Measurements from ENCODE around the gene ECHS1. TPM values are rescaled to one million over a fixed set of nuclear protein-coding genes. Genes with fewer than 3 reads are reported as not detected.
"Not testable (repeated sequence)": the region's sequence is repeated elsewhere in the genome, so short reads cannot be mapped to it uniquely, and the experiment has no call there.

ECHS1 gene
- total and polyA plus RNA-seq, 10 donors = 29.8 to 81.2 (median 45.8) TPM

DNA sequence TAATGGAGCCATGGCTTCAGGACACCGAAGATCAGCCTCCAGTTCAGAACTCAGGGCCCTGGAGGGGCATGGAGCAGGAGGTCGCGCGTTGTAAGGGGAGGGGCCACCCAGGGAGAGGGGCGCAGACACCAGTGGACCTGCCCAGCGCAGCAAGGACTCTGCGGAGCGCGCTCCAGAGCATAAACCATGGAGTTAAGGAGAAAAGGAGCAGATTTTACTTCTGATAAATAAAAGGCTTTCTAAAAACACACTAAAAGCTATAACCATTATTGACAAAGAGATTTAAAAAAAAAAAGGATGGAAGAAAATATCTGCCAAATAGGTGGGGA is 47.0 kb downstream of the ECHS1 start:
- Histone ChIP-seq H3K9me3 (peaks cover 0 to 3% (median 1%) of the 10 kb centered on the region in 8 donors), H3K4me1 (peaks cover 7 to 38% (median 31%) of the 10 kb centered on the region in 6 donors), H3K27ac (no peak overlapping the region), H3K27me3 (replicated peaks in 1 of 7) (peaks cover 3 to 76% (median 52%) of the 10 kb centered on the region in 7 donors), H3K4me3 (peak overlapping the region in 6 of 8 donors; percentile 30 to 67 (median 33)), H3K36me3 (no peaks in the 10 kb centered on the region)
- DNase-seq = no peak
- no peak for TF ChIP-seq POLR2AphosphoS5 (IDR thresholded peaks at IDR 0.05)
- TF ChIP-seq, protein P1, sequence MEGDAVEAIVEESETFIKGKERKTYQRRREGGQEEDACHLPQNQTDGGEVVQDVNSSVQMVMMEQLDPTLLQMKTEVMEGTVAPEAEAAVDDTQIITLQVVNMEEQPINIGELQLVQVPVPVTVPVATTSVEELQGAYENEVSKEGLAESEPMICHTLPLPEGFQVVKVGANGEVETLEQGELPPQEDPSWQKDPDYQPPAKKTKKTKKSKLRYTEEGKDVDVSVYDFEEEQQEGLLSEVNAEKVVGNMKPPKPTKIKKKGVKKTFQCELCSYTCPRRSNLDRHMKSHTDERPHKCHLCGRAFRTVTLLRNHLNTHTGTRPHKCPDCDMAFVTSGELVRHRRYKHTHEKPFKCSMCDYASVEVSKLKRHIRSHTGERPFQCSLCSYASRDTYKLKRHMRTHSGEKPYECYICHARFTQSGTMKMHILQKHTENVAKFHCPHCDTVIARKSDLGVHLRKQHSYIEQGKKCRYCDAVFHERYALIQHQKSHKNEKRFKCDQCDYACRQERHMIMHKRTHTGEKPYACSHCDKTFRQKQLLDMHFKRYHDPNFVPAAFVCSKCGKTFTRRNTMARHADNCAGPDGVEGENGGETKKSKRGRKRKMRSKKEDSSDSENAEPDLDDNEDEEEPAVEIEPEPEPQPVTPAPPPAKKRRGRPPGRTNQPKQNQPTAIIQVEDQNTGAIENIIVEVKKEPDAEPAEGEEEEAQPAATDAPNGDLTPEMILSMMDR (IDR thresholded peaks at IDR 0.05 in 8 of 11, conservative IDR thresholded peaks at IDR 0.05 in 3 of 11) = no peak
- no peak for TF ChIP-seq POLR2A (IDR thresholded peaks at IDR 0.05)
- intact Hi-C loops (cut with DNase I; ENCODE audit: low total_unique reads) = no loop called here
- 28 to 38% (median 35%) methylated on average over 9 of the region's 9 CpGs for WGBS, 5 donors

DNA sequence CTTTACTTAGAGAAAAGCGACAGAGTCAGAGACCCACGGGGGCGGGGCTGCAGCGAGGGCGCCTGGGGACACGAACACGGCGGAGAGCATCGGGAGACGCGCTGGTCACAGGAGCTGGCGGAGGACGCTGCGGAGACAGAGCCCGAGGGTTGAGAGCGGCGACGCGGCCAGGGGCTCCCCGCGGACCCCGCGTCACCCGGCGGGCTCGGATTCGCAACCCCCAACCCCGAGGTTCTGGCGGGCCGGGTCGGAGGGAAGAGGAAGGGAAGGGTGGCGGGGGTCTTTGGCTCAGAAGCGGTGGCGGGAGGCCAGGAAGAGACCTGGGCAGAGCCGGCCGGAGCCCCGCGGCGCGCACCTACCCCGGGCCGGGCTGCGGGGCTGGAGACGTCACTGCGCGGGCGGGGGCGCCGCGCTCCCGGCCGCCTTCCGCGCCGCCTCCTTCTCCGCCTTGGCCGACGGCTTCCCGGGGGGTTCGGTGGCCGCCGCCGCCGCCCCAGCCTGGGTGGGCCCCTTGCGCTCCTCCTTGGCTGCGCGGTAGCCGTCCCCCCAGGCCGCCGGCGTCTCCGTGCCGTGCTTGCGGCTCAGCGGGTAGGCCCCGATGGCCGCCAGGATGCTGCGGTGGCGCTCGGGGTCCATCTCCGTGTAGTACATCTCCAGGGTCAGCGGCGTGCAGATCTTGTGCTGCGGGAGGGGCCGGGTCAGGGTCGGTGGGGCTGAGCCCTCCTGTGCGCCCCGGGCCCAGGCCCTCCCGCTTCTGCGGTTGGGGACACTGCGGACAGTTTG is 47.5 kb downstream of the ECHS1 start:
- H3K27ac ChIP-seq = no peak overlapping the region
- intact Hi-C loops (cut with DNase I; ENCODE audit: low total_unique reads) = no loop called here

DNA sequence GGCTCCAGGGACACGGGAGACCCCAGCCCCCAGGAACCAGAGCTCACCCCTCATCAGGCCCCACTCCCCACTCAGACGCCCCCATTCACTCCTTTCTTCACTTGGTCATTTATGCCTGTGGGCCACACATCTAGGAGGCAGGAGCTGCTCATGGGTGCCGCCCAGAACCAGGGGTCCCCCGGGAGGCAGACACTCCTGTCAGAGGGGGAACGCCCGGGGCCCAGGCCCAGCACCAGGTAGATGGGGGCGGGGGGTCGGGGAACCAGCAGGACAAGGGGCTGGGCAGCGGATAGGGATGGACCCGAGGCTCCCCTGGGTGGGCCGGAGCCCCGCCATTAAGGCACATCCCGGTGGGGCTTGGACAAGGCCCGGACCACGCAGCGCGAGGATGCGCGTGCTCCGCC is 48.3 kb downstream of the ECHS1 start:
- peaks cover 7 to 36% (median 29%) of the 10 kb centered on the region in 6 donors for H3K4me1 ChIP-seq
- peaks cover 0 to 8% (median 5%) of the 10 kb centered on the region in 8 donors for H3K9me3 ChIP-seq
- whole genome bisulfite sequencing, 5 donors = 16 to 31% (median 27%) methylated on average over 9 to 20 of the region's 20 CpGs
- peak overlapping the region in 5 of 8 donors; percentile 8 to 67 (median 33) for H3K4me3 ChIP-seq
- no peak for TF ChIP-seq POLR2AphosphoS5 (IDR thresholded peaks at IDR 0.05)
- TF ChIP-seq, protein P1 (IDR thresholded peaks at IDR 0.05 in 8 of 11, conservative IDR thresholded peaks at IDR 0.05 in 3 of 11) = no peak
- H3K27me3 ChIP-seq (replicated peaks in 1 of 7) = peaks cover 3 to 78% (median 51%) of the 10 kb centered on the region in 7 donors
- H3K27ac ChIP-seq = no peak overlapping the region
- peak; percentile 81 for DNase-seq
- intact Hi-C loops (cut with DNase I; ENCODE audit: low total_unique reads) = no loop called here
- H3K36me3 ChIP-seq = no peaks in the 10 kb centered on the region

More for the DNA sequence above, 47.5 kb downstream of the ECHS1 start:
- H3K4me3 ChIP-seq = peak overlapping the region in 7 of 8 donors; percentile 8 to 67 (median 33)
- H3K9me3 ChIP-seq = peaks cover 0 to 8% (median 5%) of the 10 kb centered on the region in 8 donors
- DNase-seq = no peak
- H3K4me1 ChIP-seq = peaks cover 7 to 38% (median 31%) of the 10 kb centered on the region in 6 donors
- no peaks in the 10 kb centered on the region for H3K36me3 ChIP-seq
- H3K27me3 ChIP-seq (replicated peaks in 1 of 7) = peaks cover 3 to 75% (median 52%) of the 10 kb centered on the region in 7 donors
- TF ChIP-seq, protein P1 (IDR thresholded peaks at IDR 0.05 in 8 of 11, conservative IDR thresholded peaks at IDR 0.05 in 3 of 11) = no peak
- no peak for TF ChIP-seq POLR2A (IDR thresholded peaks at IDR 0.05)
- TF ChIP-seq POLR2AphosphoS5 (IDR thresholded peaks at IDR 0.05) = no peak
- 1 to 7% (median 3%) methylated on average over 51 to 91 of the region's 91 CpGs for WGBS, 5 donors

DNA sequence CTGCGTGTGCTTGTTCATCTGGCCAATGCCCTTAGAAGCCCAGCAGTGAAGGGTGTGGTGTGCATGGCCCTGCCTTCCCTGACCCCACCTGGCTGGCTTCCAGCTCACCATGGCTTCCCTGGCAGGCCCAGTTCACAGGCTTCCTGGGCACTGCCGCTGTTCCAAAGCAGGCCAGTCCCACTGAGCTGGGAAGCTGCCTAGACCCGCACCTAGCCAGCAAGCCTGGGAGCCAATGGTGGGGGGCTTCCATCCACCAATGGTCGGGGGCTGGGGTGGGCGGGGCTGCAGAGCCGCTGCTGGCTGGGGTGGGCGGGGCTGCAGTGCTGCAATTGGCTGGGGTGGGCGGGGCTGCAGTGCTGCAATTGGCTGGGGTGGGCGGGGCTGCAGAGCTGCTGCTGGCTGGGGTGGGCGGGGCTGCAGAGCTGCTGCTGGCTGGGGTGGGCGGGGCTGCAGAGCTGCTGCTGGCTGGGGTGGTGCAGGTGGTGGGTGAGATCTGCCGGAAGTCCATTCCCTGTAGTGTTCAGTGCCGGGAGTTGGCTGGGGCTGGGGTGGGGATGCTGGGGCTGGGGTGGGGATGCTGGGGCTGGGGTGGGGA is 48.9 kb downstream of the ECHS1 start:
- intact Hi-C loops (cut with DNase I; ENCODE audit: low total_unique reads) = no loop called here
- peak overlapping the region in 1 of 8 donors; percentile 13 for H3K27ac ChIP-seq
- peaks cover 0 to 8% (median 5%) of the 10 kb centered on the region in 8 donors for H3K9me3 ChIP-seq
- H3K36me3 ChIP-seq = no peaks in the 10 kb centered on the region
- TF ChIP-seq POLR2AphosphoS5 (IDR thresholded peaks at IDR 0.05) = peak in 2 of 3 donors; percentile 21 to 47
- TF ChIP-seq POLR2A (IDR thresholded peaks at IDR 0.05) = no peak
- DNase-seq = peak; percentile 87
- H3K27me3 ChIP-seq (replicated peaks in 1 of 7) = peaks cover 3 to 78% (median 52%) of the 10 kb centered on the region in 7 donors
- H3K4me3 ChIP-seq = peak overlapping the region in 3 of 8 donors; percentile 14 to 67 (median 22)
- WGBS, 5 donors = 13 to 50% (median 19%) methylated on average over 2 to 13 of the region's 13 CpGs
- H3K4me1 ChIP-seq = peaks cover 7 to 30% (median 23%) of the 10 kb centered on the region in 6 donors

DNA sequence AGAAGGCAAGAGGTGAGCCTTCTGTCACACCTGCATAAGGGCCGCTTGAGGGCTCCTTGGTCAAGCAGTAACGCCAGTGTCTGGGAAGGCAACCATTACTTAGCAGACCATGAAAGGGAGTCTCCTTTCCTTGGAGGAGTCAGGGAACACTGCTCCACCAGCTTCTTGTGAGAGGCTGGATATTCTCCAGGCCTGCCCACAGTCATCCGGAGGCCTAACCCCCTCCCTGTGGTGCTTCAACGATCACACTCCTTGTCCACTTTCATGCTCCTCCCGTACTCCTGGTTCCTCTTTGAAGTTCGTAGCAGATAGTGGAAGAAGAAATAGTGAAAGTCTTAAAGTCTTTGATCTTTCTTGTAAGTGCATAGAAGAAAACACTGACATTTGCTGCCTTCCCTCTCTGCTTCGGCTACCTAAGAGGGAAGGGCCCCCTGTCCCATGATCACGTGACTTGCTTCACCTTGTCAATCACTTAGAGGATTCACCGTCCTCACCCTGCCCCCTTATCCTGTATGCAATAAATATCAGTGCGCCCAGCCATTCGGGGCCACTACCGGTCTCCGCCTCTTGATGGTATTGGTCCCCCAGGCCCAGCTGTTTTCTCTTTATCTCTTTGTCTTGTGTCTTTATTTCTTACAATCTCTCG is 51.0 kb downstream of the ECHS1 start:
- Histone ChIP-seq H3K4me1 (peaks cover 7 to 36% (median 29%) of the 10 kb centered on the region in 6 donors), H3K27me3 (replicated peaks in 1 of 7) (peaks cover 3 to 68% (median 40%) of the 10 kb centered on the region in 7 donors)
- H3K27ac ChIP-seq; H3K4me3 ChIP-seq; intact Hi-C loops (cut with DNase I; ENCODE audit: low total_unique reads); H3K36me3 ChIP-seq; H3K9me3 ChIP-seq; DNase-seq: not testable (repeated sequence)
- 70 to 86% (median 80%) methylated on average over 8 to 12 of the region's 14 CpGs for WGBS, 5 donors

DNA sequence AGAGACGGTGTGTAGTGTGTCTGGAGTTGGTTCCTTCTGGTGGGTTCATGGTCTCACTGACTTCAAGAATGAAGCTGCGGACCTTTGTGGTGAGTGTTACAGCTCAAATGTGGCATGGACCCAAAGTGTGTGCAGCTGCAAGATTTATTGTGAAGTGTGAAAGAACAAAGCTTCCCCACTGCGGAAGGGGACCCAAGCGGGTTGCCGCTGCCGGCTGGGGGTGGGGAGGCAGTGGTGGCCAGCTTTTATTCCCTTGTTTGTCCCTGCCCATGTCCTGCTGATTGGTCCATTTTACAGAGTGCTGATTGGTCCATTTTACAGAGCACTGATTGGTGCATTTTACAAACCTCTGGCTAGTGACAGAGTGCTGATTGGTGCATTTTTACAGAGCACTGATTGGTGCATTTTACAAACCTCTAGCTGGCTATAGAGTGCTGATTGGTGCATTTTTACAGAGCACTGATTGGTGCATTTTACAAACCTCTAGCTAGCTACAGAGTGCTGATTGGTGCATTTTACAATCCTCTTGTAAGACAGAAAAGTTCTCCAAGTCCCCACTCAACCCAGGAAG is 52.2 kb downstream of the ECHS1 start:
- H3K4me3 ChIP-seq; DNase-seq; H3K27ac ChIP-seq; H3K36me3 ChIP-seq; H3K9me3 ChIP-seq; intact Hi-C loops (cut with DNase I; ENCODE audit: low total_unique reads): not testable (repeated sequence)
- Histone ChIP-seq H3K27me3 (replicated peaks in 1 of 7) (peaks cover under 1 to 55% (median 28%) of the 10 kb centered on the region in 7 donors), H3K4me1 (peaks cover 5 to 30% (median 24%) of the 10 kb centered on the region in 6 donors)
- 92 to 97% (median 95%) methylated on average over 6 of the region's 6 CpGs for WGBS, 5 donors

Data from spleen (tissue), 11 donors.